ENCODE results near the gene COL11A2. TPM values are rescaled to one million over a fixed set of nuclear protein-coding genes. Genes with fewer than 3 reads are reported as not detected.

COL11A2 gene
- total RNA-seq, 4 donors from 2014 or later = 0.16 to 0.30 (median 0.28) TPM

DNA sequence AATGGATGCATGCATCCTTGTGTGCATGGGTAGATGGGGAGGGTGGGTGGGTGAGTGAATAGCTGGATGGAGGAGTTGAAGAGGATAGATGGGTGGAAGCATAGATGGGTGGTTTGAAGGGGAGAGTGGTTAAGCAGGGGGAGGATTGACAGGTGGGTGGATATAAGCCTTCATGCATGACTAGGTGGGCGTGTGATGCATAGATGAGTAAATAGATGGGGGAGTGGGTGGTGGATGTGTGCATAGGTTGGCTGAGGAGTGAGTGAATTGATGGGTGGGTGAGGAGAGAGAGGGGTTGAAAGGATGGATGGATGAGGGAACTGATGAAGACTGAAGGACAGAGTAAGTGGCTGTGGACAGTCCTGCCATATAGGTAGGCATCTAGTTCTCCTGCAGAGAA lies 4.5 kb downstream of the COL11A2 start:
- no peak for DNase-seq (ENCODE audit: low spot score in 2 of 2)
- intact Hi-C loops (cut with DNase I; ENCODE audit: low total_unique reads) = no loop called here
- 95% methylated on average over 1 of the region's 1 CpG for WGBS, 2 donors
- H3K4me3 ChIP-seq (ENCODE audit: low read depth, poor library complexity, severe bottlenecking) = no peak overlapping the region
- TF ChIP-seq POLR2A (IDR thresholded peaks at IDR 0.05) (no peak), CTCF (IDR thresholded peaks at IDR 0.05) (no peak)

GRCh38 chr6:33185654-33186187 lies 6.5 kb downstream of the COL11A2 start:
- H3K4me3 ChIP-seq (ENCODE audit: low read depth, poor library complexity, severe bottlenecking) = no peak overlapping the region
- DNase-seq (ENCODE audit: low spot score in 2 of 2) = no peak
- intact Hi-C loops (cut with DNase I; ENCODE audit: low total_unique reads) = no loop called here
- 79 to 92% methylated on average over 4 of the region's 4 CpGs for WGBS, 2 donors
- no peak for TF ChIP-seq CTCF (IDR thresholded peaks at IDR 0.05)
- no peak for TF ChIP-seq POLR2A (IDR thresholded peaks at IDR 0.05)

- no peak for DNase-seq (ENCODE audit: low spot score in 2 of 2)
- intact Hi-C loops (cut with DNase I; ENCODE audit: low total_unique reads) = no loop called here
- TF ChIP-seq POLR2A (IDR thresholded peaks at IDR 0.05) (no peak), CTCF (IDR thresholded peaks at IDR 0.05) (no peak)
- H3K4me3 ChIP-seq (ENCODE audit: low read depth, poor library complexity, severe bottlenecking) = no peak overlapping the region
- WGBS, 2 donors = 75 to 85% methylated on average over 9 of the region's 9 CpGs
Measured at GRCh38 chr6:33185190-33185589, 7.1 kb downstream of the COL11A2 start.

GRCh38 chr6:33183071-33183683 lies 9.1 kb downstream of the COL11A2 start:
- DNase-seq (ENCODE audit: low spot score in 2 of 2) = no peak
- H3K4me3 ChIP-seq (ENCODE audit: low read depth, poor library complexity, severe bottlenecking) = no peak overlapping the region
- 78 to 85% methylated on average over 5 of the region's 5 CpGs for WGBS, 2 donors
- intact Hi-C loops (cut with DNase I; ENCODE audit: low total_unique reads) = no loop called here
- no peak for TF ChIP-seq CTCF (IDR thresholded peaks at IDR 0.05)
- no peak for TF ChIP-seq POLR2A (IDR thresholded peaks at IDR 0.05)

DNA sequence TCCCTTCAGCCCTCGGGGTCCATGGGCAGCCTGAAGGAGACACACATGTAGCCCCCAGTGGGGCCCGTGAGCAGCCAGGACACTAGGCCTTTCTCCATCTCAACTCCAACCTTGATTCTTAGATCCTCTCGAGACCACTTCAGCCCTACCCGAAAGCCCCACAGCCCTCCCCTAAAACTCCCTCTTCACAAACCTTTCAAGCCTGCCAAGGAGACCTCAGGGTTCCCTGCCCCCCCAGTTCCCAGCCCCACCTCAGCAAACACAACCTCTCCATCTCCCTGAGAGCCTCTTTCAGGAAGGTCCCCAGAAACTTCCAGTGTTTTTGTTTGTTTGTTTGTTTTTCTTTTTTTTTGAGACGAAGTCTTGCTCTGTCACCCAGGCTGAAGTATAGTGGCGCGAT lies 11.1 kb downstream of the COL11A2 start:
- H3K4me3 ChIP-seq (ENCODE audit: low read depth, poor library complexity, severe bottlenecking) = no peak overlapping the region
- no peak for DNase-seq (ENCODE audit: low spot score in 2 of 2)
- TF ChIP-seq CTCF (IDR thresholded peaks at IDR 0.05) (no peak), POLR2A (IDR thresholded peaks at IDR 0.05) (no peak)
- intact Hi-C loops (cut with DNase I; ENCODE audit: low total_unique reads) = no loop called here
- WGBS, 2 donors = 92 to 94% methylated on average over 7 of the region's 7 CpGs

Measured in lower leg skin (tissue), 4 donors.